AG09309 (cell line): ENCODE measurements around the gene INO80C.

Source experiments
- DNase-seq: peaks from one replicate; pipeline ENCODE4 v3.0.0-alpha.2; 2010; ENCODE audit warnings: low read depth
- H3K4me3 ChIP-seq: 2 replicates; pipeline ENCODE4 v1.5.1; 2011; ENCODE audit warnings: mild to moderate bottlenecking, low read depth, low read length, moderate library complexity; ENCODE audit not compliant: control insufficient read depth
- CTCF ChIP-seq: IDR thresholded peaks from 2 replicates; pipeline ENCODE4 v1.5.1; 2011; ENCODE audit warnings: mild to moderate bottlenecking, low read depth, low read length, inconsistent platforms; ENCODE audit not compliant: insufficient read depth, control insufficient read depth; ENCODE audit errors: missing control alignments

INO80C gene

GRCh38 chr18:35432565-35433001 is 65.2 kb downstream of the INO80C start:
- H3K4me3 ChIP-seq, result no peak overlapping the region
- no peak for TF ChIP-seq CTCF
- DNase-seq, result peak; percentile 61

- H3K4me3 ChIP-seq, result no peak overlapping the region
- no peak for DNase-seq
- no peak for TF ChIP-seq CTCF
Observed at GRCh38 chr18:35431374-35431741, 66.4 kb downstream of the INO80C start.

- H3K4me3 ChIP-seq, result no peak overlapping the region
- no peak for TF ChIP-seq CTCF
- DNase-seq, result no peak
Observed at GRCh38 chr18:35430721-35431373, 66.9 kb downstream of the INO80C start.

GRCh38 chr18:35426786-35427185 is 71.0 kb downstream of the INO80C start:
- DNase-seq, result no peak
- H3K4me3 ChIP-seq, result no peak overlapping the region
- TF ChIP-seq CTCF, result no peak

- no peak for TF ChIP-seq CTCF
- DNase-seq, result no peak
- H3K4me3 ChIP-seq, result no peak overlapping the region
Observed at GRCh38 chr18:35424356-35424755, 73.4 kb downstream of the INO80C start.

- no peak for TF ChIP-seq CTCF
- no peak for DNase-seq
Observed at GRCh38 chr18:35422237-35422636, 75.5 kb downstream of the INO80C start.

More at GRCh38 chr18:35422237-35422636, 75.5 kb downstream of the INO80C start:
- no peak overlapping the region for H3K4me3 ChIP-seq
